Caco-2 (cell line): ENCODE data around the gene SARS1. TPM values are rescaled to one million over a fixed set of nuclear protein-coding genes. Genes with fewer than 3 reads are reported as not detected.

Source experiments
- BruUV-seq: library from RNA; stranded (reverse); fragments of 400-500 nt; replicated peaks from 2 replicates; lab custom pipeline; 2021; lab: Mats Ljungman, UMichigan
- CTCF ChIA-PET: fragments of 300-600 bp; sonication (Branson Sonifier 250); formaldehyde crosslinking; loops from one replicate; lab custom pipeline; 2022; ENCODE audit warnings: antibody characterized with exemption; lab: Charles Lee
- POLR2A ChIA-PET: fragments of 300-600 bp; sonication (Branson Sonifier 250); formaldehyde crosslinking; loops from one replicate; lab custom pipeline; 2022; ENCODE audit warnings: antibody characterized with exemption; lab: Charles Lee
- DNase-seq, 2 experiments: peaks; one replicate each; pipeline versions ENCODE4 v3.0.0 to v3.0.0-alpha.2; 2020 to 2022
- H3K27me3 ChIP-seq: replicated peaks from 2 replicates; pipeline ENCODE4 v1.6.0; 2011; ENCODE audit warnings: low read length; ENCODE audit not compliant: control insufficient read depth, insufficient read depth
- H3K36me3 ChIP-seq: 2 replicates; pipeline ENCODE4 v1.5.1; 2011; ENCODE audit warnings: low read length; ENCODE audit not compliant: control insufficient read depth, insufficient read depth
- H3K4me1 ChIP-seq: fragments of 250-450 bp; sonication (Bioruptor Pico); 2 replicates; pipeline ENCODE4 v1.5.1; 2020; ENCODE audit warnings: mild to moderate bottlenecking
- H3K4me3 ChIP-seq: 2 replicates; pipeline ENCODE4 v1.5.1; 2011; ENCODE audit warnings: low read depth, mild to moderate bottlenecking, control low read depth, low read length
- H3K9me3 ChIP-seq: fragments of 250-450 bp; sonication (Bioruptor Pico); 2 replicates; pipeline ENCODE4 v1.5.1; 2020; ENCODE audit warnings: mild to moderate bottlenecking, moderate library complexity
- H3K27ac Mint-ChIP-seq: one replicate; pipeline ENCODE4 v1.8.0; 2022; ENCODE audit warnings: mixed read lengths; ENCODE audit not compliant: unreplicated experiment
- H3K27me3 Mint-ChIP-seq: one replicate; pipeline ENCODE4 v1.8.0; 2022; ENCODE audit warnings: mixed read lengths; ENCODE audit not compliant: insufficient read depth, unreplicated experiment
- H3K36me3 Mint-ChIP-seq: one replicate; pipeline ENCODE4 v1.8.0; 2022; ENCODE audit warnings: mild to moderate bottlenecking, mixed read lengths; ENCODE audit not compliant: insufficient read depth, unreplicated experiment
- H3K4me1 Mint-ChIP-seq: one replicate; pipeline ENCODE4 v1.8.0; 2022; ENCODE audit warnings: low read depth, mixed read lengths; ENCODE audit not compliant: unreplicated experiment
- H3K4me3 Mint-ChIP-seq: one replicate; pipeline ENCODE4 v1.8.0; 2022; ENCODE audit warnings: mild to moderate bottlenecking, moderate library complexity, mixed read lengths; ENCODE audit not compliant: unreplicated experiment
- H3K9me3 Mint-ChIP-seq: one replicate; pipeline ENCODE4 v1.8.0; 2022; ENCODE audit warnings: mixed read lengths; ENCODE audit not compliant: unreplicated experiment
- intact Hi-C: fragments of 100-400 bp; cut with micrococcal nuclease; formaldehyde crosslinking; loops from one replicate; pipeline ENCODE4 v1.10.0; 2022; ENCODE audit not compliant: unreplicated experiment
- total RNA-seq: library from RNA; stranded (reverse); gene quantifications from 2 replicates; pipeline ENCODE4 v1.2.3, GENCODE V29; 2022
- TF ChIP-seq, protein P1 (sequence below), 2 experiments: fragments of 200-600 bp in 1 of 2; IDR thresholded peaks; 1 replicate in 1 of 2; 2 replicates in 1 of 2; pipeline versions ENCODE4 v1.5.1 to v1.8.0; 2011 to 2022; ENCODE audit warnings: antibody characterized with exemption in 1 of 2, control low read depth in 1 of 2, inconsistent platforms in 1 of 2, low read depth in 1 of 2, low read length in 1 of 2, mild to moderate bottlenecking in 1 of 2, moderate library complexity in 1 of 2; ENCODE audit not compliant: insufficient read depth in 1 of 2, severe bottlenecking in 1 of 2, unreplicated experiment in 1 of 2

SARS1 gene
- total RNA-seq, 1 experiment from 2014 or later: 225 TPM

DNA sequence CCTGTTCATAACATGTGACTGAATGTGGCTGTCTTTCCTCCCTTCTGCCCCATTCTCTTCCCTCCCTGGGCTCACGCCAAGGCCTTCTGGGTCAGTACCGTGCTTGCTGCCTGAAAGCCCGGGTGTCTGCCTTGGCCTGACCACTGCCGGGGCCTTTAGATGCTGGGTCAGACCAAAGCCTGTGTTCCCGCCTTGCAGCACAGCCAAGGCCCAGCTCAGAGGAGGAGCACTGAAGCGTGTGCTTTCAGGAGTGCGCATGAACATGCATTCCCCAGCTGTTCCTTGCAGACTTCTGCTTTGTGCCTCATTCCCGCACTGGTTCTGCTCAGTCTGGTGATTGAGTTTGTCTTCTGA lies 27.0 kb upstream of the SARS1 start:
- H3K27ac Mint-ChIP-seq: no peak overlapping the region

DNA sequence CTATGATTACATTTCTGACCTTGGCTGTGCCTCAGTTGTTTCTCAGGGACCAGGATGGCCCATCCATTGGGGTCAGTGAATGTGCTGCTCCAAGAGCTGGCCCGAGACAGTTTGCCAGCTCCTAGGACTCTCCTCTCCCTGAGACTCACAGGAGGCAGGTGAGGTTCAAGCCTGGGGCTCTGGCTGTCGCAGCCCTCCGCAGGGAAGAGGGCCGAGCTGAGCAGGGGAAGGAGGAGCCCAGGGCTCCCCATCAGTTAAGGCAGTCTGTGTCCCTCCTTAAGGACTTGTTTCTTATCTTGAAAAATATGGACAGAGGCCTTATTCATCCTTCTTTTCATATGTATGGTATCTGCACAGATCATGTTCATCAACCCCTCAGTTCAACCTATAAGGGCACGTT lies 26.6 kb upstream of the SARS1 start:
- TF ChIP-seq, protein P1, sequence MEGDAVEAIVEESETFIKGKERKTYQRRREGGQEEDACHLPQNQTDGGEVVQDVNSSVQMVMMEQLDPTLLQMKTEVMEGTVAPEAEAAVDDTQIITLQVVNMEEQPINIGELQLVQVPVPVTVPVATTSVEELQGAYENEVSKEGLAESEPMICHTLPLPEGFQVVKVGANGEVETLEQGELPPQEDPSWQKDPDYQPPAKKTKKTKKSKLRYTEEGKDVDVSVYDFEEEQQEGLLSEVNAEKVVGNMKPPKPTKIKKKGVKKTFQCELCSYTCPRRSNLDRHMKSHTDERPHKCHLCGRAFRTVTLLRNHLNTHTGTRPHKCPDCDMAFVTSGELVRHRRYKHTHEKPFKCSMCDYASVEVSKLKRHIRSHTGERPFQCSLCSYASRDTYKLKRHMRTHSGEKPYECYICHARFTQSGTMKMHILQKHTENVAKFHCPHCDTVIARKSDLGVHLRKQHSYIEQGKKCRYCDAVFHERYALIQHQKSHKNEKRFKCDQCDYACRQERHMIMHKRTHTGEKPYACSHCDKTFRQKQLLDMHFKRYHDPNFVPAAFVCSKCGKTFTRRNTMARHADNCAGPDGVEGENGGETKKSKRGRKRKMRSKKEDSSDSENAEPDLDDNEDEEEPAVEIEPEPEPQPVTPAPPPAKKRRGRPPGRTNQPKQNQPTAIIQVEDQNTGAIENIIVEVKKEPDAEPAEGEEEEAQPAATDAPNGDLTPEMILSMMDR (IDR thresholded peaks at IDR 0.05; ENCODE audit: insufficient read depth in 1 of 2, low read depth in 1 of 2, low read length in 1 of 2, severe bottlenecking in 1 of 2, unreplicated experiment in 1 of 2): no peak
- no peak overlapping the region for H3K4me3 Mint-ChIP-seq
- no peak overlapping the region for H3K4me3 ChIP-seq
- H3K9me3 ChIP-seq: no peaks in the 10 kb centered on the region
- ChIA-PET CTCF (no interaction called here), POLR2A (no interaction called here)
- H3K9me3 Mint-ChIP-seq: no peaks in the 10 kb centered on the region
- intact Hi-C loops: no loop called here
- H3K36me3 Mint-ChIP-seq: no peaks in the 10 kb centered on the region
- no peaks in the 10 kb centered on the region for H3K36me3 ChIP-seq
- no peak for DNase-seq
- no peaks in the 10 kb centered on the region for H3K27me3 Mint-ChIP-seq
- H3K4me1 ChIP-seq: peaks cover 7% of the 10 kb centered on the region; the same call in 1 of the 2 replicates
- BruUV-seq: no TSS peak
- H3K27ac Mint-ChIP-seq: no peak overlapping the region
- H3K27me3 ChIP-seq: no peaks in the 10 kb centered on the region
- H3K4me1 Mint-ChIP-seq: peaks cover 25% of the 10 kb centered on the region

More for the DNA sequence above, 27.0 kb upstream of the SARS1 start:
- ChIA-PET CTCF (no interaction called here), POLR2A (no interaction called here)
- DNase-seq: no peak
- Histone ChIP-seq H3K36me3 (no peaks in the 10 kb centered on the region), H3K4me3 (no peak overlapping the region), H3K27me3 (no peaks in the 10 kb centered on the region), H3K4me1 (peaks cover 11% of the 10 kb centered on the region), H3K9me3 (no peaks in the 10 kb centered on the region)
- peaks cover 25% of the 10 kb centered on the region for H3K4me1 Mint-ChIP-seq
- no peaks in the 10 kb centered on the region for H3K9me3 Mint-ChIP-seq
- TF ChIP-seq, protein P1 (IDR thresholded peaks at IDR 0.05; ENCODE audit: insufficient read depth in 1 of 2, low read depth in 1 of 2, low read length in 1 of 2, severe bottlenecking in 1 of 2, unreplicated experiment in 1 of 2): no peak
- no peak overlapping the region for H3K4me3 Mint-ChIP-seq
- no TSS peak for BruUV-seq
- H3K36me3 Mint-ChIP-seq: no peaks in the 10 kb centered on the region
- intact Hi-C loops: no loop called here
- H3K27me3 Mint-ChIP-seq: no peaks in the 10 kb centered on the region

DNA sequence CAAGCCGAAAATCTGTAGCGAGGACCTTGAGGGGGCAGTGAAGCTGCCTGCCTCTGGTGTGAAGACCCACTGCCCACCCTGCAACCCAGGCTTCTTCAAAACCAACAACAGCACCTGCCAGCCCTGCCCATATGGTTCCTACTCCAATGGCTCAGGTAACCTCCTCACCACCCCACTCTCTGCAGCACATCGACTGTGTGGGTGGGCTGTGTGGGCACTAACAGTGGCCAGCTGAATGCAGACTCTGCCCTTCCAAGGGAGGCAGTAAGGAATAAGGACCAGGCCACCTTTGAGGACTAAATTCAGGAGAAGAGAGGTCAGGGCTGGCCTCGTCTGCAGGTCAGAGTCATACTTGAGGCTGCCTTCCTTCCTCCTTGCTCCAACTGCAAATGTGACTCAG lies 25.5 kb upstream of the SARS1 start:
- H3K9me3 Mint-ChIP-seq: no peaks in the 10 kb centered on the region
- H3K27me3 Mint-ChIP-seq: no peaks in the 10 kb centered on the region
- POLR2A ChIA-PET: no interaction called here
- peaks cover 24% of the 10 kb centered on the region for H3K4me1 Mint-ChIP-seq
- intact Hi-C loops: no loop called here
- TF ChIP-seq, protein P1 (IDR thresholded peaks at IDR 0.05; ENCODE audit: insufficient read depth in 1 of 2, low read depth in 1 of 2, low read length in 1 of 2, severe bottlenecking in 1 of 2, unreplicated experiment in 1 of 2): no peak
- H3K27me3 ChIP-seq: no peaks in the 10 kb centered on the region
- DNase-seq: no peak
- no peaks in the 10 kb centered on the region for H3K4me1 ChIP-seq
- no peaks in the 10 kb centered on the region for H3K36me3 ChIP-seq
- H3K36me3 Mint-ChIP-seq: no peaks in the 10 kb centered on the region
- no peaks in the 10 kb centered on the region for H3K9me3 ChIP-seq
- no peak overlapping the region for H3K4me3 Mint-ChIP-seq
- CTCF ChIA-PET: no interaction called here
- H3K4me3 ChIP-seq: no peak overlapping the region
- no TSS peak for BruUV-seq
- no peak overlapping the region for H3K27ac Mint-ChIP-seq
